WTC11 (cell line): ENCODE results near the gene TUBB1.

ENCODE experiments used
- CTCF ChIP-seq: fragments of 200-600 bp; IDR thresholded peaks from 2 replicates; pipeline ENCODE4 v1.8.0; 2022; ENCODE audit warnings: antibody characterized with exemption
- FOXP1 ChIP-seq: sonication (generic); formaldehyde crosslinking; IDR thresholded peaks from 2 replicates; pipeline ENCODE4 v1.8.0; 2022; ENCODE audit warnings: missing genetic modification reagents, mild to moderate bottlenecking, moderate library complexity, borderline replicate concordance
- PRDM15 ChIP-seq: sonication (generic); formaldehyde crosslinking; IDR thresholded peaks from 2 replicates; pipeline ENCODE4 v1.8.0; 2022; ENCODE audit warnings: missing genetic modification reagents
- ZNF512 ChIP-seq: sonication (generic); formaldehyde crosslinking; IDR thresholded peaks from 2 replicates; pipeline ENCODE4 v1.8.1; 2022; ENCODE audit warnings: missing genetic modification reagents, borderline replicate concordance
- TF ChIP-seq, protein P1 (sequence below): sonication (generic); formaldehyde crosslinking; IDR thresholded peaks from 2 replicates; pipeline ENCODE4 v1.8.0; 2023; ENCODE audit warnings: missing genetic modification reagents
- TF ChIP-seq, protein P2 (sequence below): sonication (generic); formaldehyde crosslinking; IDR thresholded peaks from 2 replicates; pipeline ENCODE4 v1.8.0; 2022; ENCODE audit warnings: mild to moderate bottlenecking, missing genetic modification reagents

DNA sequence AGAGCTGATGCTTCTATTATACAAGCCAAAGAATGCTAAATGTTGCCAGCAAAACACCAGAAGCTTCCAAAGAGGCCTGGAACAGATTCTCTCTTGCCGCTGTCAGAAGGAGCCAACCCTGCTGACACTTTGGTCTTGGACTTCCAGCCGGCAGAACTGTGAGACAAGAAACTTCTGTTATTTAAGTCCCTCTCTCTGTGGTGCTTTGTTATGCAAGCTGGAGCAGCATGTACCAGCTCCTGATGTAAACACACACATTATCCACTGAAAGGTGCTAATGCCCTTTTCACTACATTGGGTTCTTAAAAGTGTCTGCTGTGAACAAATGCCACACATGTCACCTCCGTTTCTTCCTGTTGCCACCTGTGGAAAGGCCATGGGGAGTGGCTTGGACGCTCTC, 49.3 kb downstream of the TUBB1 start:
- no peak for TF ChIP-seq PRDM15 (CRISPR knock-in tag)
- TF ChIP-seq ZNF512 (CRISPR knock-in tag): no peak
- TF ChIP-seq, protein P1, sequence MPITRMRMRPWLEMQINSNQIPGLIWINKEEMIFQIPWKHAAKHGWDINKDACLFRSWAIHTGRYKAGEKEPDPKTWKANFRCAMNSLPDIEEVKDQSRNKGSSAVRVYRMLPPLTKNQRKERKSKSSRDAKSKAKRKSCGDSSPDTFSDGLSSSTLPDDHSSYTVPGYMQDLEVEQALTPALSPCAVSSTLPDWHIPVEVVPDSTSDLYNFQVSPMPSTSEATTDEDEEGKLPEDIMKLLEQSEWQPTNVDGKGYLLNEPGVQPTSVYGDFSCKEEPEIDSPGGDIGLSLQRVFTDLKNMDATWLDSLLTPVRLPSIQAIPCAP (CRISPR knock-in tag): no peak
- no peak for TF ChIP-seq CTCF
- TF ChIP-seq, protein P2, sequence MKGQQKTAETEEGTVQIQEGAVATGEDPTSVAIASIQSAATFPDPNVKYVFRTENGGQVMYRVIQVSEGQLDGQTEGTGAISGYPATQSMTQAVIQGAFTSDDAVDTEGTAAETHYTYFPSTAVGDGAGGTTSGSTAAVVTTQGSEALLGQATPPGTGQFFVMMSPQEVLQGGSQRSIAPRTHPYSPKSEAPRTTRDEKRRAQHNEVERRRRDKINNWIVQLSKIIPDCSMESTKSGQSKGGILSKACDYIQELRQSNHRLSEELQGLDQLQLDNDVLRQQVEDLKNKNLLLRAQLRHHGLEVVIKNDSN (CRISPR knock-in tag): no peak
- no peak for TF ChIP-seq FOXP1 (CRISPR knock-in tag)
